GM21619 (cell line): ENCODE data around the gene IVD.

Experiments
- ATAC-seq: cut with Tn5 transposase; IDR thresholded peaks from one replicate; pipeline ENCODE4 v1.9.1; 2021; ENCODE audit not compliant: unreplicated experiment

The IVD gene

GRCh38 chr15:40413036-40413435 lies 7.4 kb downstream of the IVD start:
- ATAC-seq, result no peak

GRCh38 chr15:40414816-40415215 lies 9.2 kb downstream of the IVD start:
- ATAC-seq, result no peak

- ATAC-seq, result no peak
These were observed 9.6 kb downstream of the IVD start for GRCh38 chr15:40415226-40415625.

- ATAC-seq, result no peak
These were observed 10.5 kb downstream of the IVD start for GRCh38 chr15:40416056-40416455.

DNA sequence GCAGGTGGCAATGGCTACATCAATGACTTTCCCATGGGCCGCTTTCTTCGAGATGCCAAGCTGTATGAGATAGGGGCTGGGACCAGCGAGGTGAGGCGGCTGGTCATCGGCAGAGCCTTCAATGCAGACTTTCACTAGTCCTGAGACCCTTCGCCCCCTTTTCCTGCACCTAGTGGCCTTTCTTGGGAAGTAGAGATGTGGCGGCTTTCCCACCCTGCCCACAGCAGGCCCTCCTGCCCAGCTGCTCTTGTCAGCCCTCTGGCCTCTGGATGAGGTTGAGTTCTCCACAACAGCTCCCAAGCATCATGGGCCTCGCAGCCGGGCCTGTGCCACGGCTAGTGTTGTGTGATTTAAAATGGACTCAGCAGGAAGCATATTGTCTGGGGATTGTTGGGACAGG lies 12.5 kb downstream of the IVD start:
- no peak for ATAC-seq

DNA sequence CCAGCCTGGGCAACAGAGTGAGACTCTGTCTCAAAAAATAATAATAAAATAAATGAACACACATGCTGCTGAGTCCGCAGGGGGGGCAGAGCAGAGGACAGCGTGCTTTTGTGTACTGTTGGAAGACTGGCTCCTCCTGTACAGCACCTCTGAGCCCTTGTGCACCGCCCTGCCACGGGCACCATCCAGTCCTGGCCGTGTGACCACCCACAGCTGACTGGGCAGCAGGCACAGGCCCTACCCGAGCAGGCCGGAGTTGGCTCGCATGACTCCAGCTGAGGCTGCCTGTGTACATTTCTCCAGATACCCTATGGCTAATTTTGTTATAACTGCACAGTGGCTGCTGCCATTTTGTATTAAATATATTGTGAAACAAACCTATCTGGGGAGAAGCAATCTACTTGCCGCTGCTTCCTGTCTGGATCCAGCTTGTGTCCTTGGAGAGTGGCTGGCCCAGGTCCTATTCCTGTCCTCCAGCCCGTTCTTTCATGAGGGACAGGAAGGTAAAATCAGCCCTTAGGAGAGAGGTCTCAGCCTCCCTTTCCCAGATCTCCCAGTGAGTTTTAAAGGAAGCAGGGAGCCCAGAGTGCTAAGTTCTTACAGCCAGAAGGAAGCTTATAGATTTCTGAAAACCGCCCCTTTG lies 14.6 kb downstream of the IVD start:
- ATAC-seq, result no peak

- no peak for ATAC-seq
These were observed 15.2 kb downstream of the IVD start for GRCh38 chr15:40420793-40421192.

DNA sequence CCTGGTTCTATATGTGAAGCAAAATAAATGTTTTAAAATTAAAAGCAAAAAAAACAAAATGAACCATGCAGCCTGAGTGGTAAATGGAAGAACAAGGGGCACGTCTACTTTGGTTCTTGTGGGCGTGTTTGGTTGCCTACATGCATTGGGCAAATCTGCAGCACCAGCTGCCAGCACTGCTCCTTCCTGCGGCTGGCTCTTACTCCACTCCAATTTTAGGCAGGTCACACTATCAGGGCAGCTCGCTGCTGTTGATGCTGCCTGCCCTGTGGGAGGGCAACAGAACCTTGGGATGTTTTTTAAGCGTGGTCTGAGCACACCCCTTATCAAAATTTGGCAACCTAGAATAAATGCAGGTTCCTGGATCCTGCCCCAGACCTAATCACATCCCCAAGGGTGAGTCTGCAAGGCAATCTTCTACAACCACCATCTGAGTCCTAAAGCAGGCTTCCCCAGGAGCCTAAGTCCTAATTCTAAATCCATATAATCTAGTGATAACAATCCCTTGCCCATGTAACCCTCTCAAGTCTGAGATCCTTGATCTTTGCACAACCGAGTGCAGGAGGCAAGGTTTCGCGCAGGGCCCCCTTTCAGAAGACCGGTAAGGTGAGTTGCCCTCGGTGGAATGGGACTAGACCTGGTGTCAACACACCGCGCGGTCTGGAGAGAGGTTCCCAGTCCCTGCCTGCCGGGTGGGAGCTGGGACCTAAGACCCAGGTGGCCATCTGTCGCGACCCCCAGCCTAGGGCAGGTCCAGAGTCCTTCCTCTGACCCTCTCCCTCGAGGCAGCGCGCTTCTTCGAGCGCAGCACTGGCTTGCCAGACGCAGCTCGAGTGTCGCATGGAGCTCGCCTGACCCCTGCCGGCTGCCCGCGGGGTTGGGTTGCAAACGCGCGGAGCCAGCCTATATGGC lies 15.9 kb downstream of the IVD start:
- no peak for ATAC-seq

DNA sequence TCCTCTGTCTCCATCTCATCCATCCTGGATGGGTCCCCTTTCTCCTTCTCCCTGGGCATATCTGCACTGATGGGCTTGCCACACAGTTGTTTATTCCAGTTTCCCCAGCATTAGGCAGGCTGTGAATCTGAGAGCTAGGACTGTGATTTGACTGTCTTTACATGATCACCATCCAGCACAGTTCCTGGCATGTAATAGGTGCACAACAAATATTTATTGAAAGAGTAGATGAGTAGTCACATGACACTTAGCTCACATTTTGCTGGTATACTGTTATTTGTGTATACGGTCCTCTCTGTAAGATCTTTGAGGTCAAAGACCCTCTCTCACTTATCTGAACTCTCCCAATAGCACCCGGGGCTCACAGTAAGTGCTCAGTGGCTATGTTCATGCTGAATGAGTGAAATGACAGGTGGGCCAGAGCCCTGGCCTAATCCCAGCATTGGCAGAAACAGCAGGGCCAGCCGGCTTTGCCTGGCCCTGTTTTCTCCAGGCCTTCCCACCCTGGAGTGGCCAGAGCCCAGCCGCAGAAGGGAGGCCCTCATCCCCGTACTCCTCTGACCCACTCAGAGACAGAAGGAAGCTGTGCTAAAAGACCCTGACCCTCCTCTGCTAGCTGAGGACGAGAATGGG lies 19.0 kb downstream of the IVD start:
- ATAC-seq, result no peak

GRCh38 chr15:40425681-40426080 lies 20.1 kb downstream of the IVD start:
- no peak for ATAC-seq

DNA sequence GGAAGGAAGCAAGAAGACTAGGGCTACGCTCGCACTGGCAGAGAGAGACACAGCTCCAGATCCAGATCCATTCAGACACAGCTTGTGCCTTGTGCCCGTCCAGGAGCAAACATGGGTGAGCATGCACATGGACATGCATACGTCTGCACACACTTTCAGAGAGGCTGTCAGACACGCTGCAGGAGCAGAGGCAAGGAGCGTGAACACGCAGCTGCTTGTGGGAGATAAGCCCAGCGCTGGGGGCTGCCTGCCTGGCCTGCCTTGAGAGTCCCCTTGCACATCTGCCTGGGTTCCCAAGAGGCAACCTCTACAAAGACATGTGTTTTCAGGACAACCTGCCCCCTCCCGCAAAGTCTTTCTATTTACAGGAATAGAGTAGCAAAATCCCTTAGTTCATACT lies 21.6 kb downstream of the IVD start:
- no peak for ATAC-seq

- no peak for ATAC-seq
These were observed 22.6 kb downstream of the IVD start for GRCh38 chr15:40428185-40428584.

DNA sequence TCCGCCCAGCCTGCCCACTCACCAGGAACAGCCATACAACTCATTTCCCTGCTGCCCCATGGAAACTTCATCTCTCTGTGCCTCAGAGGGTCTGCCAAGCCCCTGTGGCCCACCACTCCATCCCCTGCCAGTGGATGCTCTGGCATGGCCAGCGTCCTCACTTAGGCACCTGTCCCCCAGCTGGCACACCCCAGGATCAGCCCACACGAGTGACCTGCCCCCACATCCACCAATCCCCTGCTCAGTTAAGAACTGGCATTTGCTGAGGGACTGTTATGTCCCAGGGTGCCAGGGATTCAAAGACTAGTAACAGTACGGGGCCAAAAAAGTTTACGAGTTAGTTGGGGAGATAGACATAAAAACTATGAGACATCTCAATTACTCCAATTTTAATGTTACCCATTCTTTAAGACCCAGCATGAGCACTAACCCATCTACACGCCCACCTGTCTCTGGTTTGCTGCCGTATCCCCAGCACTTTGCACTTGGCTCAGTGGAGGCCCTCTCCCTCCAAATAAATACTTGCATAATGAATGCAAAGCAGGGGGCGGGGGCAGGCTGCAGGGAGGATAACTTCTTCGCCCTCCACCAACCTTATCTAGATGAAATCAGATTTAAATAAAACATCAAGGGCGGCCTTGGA lies 23.6 kb downstream of the IVD start:
- ATAC-seq, result no peak

DNA sequence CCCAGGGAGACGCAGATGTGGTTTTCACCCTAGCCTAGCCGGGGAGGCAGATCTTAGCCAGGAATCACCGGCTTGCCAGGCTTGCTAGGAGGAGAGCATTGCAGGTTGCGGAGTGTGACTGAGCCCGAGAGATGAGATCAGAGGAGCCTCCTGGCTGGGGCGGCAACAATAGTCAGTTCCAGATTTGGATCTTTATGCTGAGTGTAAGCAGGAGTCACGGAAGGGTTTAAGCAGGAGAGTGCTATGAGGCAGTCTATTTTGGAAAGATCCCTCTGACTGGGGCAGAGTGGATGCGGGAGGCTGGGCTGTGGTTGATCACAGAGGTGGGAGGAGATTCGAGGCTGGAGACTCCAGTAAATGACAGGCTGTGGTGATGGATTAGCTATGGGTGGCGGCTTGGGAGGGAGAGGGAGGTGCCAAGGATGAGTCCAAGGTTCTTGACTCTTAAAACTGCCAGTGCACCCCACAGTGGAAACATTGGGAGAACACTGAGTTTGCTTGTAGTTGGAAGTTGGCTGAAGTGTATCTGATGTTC lies 24.7 kb downstream of the IVD start:
- no peak for ATAC-seq

- no peak for ATAC-seq
These were observed 29.6 kb downstream of the IVD start for GRCh38 chr15:40435023-40435709.

DNA sequence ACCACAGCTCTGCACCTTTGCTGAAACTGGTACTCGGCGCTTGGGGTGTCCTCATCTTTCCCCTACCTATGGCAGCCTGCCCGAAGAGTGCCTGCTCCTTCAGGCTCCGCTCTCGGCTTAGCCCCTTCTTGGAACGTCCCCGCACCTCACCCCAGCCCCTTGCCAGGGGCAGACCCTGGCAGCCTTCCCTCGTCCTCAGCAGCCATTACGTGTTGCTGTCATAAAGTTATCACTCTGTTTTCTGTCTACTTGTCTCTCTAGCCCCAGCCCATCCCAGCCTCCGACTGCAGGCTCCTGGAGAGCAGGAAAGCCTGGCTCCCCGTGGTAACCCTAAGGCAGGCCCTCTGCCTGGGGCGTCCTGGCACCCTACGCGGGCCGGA lies 30.1 kb downstream of the IVD start:
- ATAC-seq, result no peak

- no peak for ATAC-seq
These were observed 30.7 kb downstream of the IVD start for GRCh38 chr15:40436116-40436891.

- ATAC-seq, result no peak
These were observed 31.5 kb downstream of the IVD start for GRCh38 chr15:40436892-40437751.
